ENCODE data around the gene GSX2.

DNA sequence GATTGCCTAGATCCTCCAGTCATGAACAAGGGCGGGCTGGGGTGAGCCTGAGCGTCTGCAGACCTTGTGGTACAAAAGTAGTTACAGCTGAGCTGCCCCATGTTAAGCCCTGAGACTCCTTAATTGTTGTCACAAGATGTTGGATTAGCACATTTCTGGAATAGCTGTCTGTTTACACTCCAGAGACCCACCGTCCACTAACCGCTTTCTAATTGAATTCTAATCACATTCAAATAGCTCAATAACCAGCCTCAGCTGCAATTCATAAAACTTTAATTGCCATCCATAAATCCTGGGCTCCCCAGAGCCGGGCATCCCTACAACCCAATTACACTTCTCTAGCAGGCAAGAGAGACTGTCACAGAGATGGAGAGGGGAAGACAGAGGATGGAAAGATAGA is 1.6 kb upstream of the GSX2 start:
- no peak for TF ChIP-seq ZFP3 (tag by site-specific recombination; IDR thresholded peaks at IDR 0.05; ENCODE audit: low read depth)
- no peak for TF ChIP-seq SETDB1 (IDR thresholded peaks at IDR 0.05; ENCODE audit: insufficient read length, low read length)
- no peak for TF ChIP-seq ZNF114 (tag by site-specific recombination; IDR thresholded peaks at IDR 0.05)
- TF ChIP-seq, protein P1, sequence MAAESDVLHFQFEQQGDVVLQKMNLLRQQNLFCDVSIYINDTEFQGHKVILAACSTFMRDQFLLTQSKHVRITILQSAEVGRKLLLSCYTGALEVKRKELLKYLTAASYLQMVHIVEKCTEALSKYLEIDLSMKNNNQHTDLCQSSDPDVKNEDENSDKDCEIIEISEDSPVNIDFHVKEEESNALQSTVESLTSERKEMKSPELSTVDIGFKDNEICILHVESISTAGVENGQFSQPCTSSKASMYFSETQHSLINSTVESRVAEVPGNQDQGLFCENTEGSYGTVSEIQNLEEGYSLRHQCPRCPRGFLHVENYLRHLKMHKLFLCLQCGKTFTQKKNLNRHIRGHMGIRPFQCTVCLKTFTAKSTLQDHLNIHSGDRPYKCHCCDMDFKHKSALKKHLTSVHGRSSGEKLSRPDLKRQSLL (tag by site-specific recombination; IDR thresholded peaks at IDR 0.05): no peak
- TF ChIP-seq, protein P2, sequence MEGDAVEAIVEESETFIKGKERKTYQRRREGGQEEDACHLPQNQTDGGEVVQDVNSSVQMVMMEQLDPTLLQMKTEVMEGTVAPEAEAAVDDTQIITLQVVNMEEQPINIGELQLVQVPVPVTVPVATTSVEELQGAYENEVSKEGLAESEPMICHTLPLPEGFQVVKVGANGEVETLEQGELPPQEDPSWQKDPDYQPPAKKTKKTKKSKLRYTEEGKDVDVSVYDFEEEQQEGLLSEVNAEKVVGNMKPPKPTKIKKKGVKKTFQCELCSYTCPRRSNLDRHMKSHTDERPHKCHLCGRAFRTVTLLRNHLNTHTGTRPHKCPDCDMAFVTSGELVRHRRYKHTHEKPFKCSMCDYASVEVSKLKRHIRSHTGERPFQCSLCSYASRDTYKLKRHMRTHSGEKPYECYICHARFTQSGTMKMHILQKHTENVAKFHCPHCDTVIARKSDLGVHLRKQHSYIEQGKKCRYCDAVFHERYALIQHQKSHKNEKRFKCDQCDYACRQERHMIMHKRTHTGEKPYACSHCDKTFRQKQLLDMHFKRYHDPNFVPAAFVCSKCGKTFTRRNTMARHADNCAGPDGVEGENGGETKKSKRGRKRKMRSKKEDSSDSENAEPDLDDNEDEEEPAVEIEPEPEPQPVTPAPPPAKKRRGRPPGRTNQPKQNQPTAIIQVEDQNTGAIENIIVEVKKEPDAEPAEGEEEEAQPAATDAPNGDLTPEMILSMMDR (tag by site-specific recombination; IDR thresholded peaks at IDR 0.05): no peak
- no peak for TF ChIP-seq TRIM28 (IDR thresholded peaks at IDR 0.05; ENCODE audit: borderline replicate concordance, low read length)
- TF ChIP-seq, protein P3, sequence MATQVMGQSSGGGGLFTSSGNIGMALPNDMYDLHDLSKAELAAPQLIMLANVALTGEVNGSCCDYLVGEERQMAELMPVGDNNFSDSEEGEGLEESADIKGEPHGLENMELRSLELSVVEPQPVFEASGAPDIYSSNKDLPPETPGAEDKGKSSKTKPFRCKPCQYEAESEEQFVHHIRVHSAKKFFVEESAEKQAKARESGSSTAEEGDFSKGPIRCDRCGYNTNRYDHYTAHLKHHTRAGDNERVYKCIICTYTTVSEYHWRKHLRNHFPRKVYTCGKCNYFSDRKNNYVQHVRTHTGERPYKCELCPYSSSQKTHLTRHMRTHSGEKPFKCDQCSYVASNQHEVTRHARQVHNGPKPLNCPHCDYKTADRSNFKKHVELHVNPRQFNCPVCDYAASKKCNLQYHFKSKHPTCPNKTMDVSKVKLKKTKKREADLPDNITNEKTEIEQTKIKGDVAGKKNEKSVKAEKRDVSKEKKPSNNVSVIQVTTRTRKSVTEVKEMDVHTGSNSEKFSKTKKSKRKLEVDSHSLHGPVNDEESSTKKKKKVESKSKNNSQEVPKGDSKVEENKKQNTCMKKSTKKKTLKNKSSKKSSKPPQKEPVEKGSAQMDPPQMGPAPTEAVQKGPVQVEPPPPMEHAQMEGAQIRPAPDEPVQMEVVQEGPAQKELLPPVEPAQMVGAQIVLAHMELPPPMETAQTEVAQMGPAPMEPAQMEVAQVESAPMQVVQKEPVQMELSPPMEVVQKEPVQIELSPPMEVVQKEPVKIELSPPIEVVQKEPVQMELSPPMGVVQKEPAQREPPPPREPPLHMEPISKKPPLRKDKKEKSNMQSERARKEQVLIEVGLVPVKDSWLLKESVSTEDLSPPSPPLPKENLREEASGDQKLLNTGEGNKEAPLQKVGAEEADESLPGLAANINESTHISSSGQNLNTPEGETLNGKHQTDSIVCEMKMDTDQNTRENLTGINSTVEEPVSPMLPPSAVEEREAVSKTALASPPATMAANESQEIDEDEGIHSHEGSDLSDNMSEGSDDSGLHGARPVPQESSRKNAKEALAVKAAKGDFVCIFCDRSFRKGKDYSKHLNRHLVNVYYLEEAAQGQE (tag by site-specific recombination; IDR thresholded peaks at IDR 0.05): no peak
- no peak for TF ChIP-seq ZNF433 (tag by site-specific recombination; IDR thresholded peaks at IDR 0.05; ENCODE audit: low read depth)

Measured in HEK293 (cell line).